Peyer's patch (tissue), 4 donors: ENCODE results near the gene LMNB1. TPM values are rescaled to one million over a fixed set of nuclear protein-coding genes. Genes with fewer than 3 reads are reported as not detected.

Experiments
- DNase-seq, 3 donors: peaks; one replicate each; pipeline ENCODE4 v3.0.0-alpha.2; 2017 to 2019
- H3K27ac ChIP-seq, 4 donors: fragments of 200-600 bp; sonication (generic); one replicate each; pipeline ENCODE4 v1.5.1; 2016 to 2019
- H3K27me3 ChIP-seq, 2 donors: fragments of 200-600 bp; sonication (generic); one replicate each; pipeline ENCODE4 v1.5.1; 2019
- H3K36me3 ChIP-seq, 3 donors: fragments of 200-600 bp; sonication (generic); one replicate each; pipeline ENCODE4 v1.5.1; 2016 to 2019
- H3K4me1 ChIP-seq, 4 donors: fragments of 200-600 bp; sonication (generic); one replicate each; pipeline ENCODE4 v1.5.1; 2016 to 2019
- H3K4me3 ChIP-seq, 4 donors: fragments of 200-600 bp; sonication (generic); 1 replicate in 3 of 4; 2 replicates in 1 of 4; pipeline ENCODE4 v1.5.1; 2016 to 2019; ENCODE audit warnings: mild to moderate bottlenecking in 1 of 4
- H3K9me3 ChIP-seq, 4 donors: fragments of 200-600 bp; sonication (generic); one replicate each; pipeline ENCODE4 v1.5.1; 2016 to 2019; ENCODE audit warnings: mild to moderate bottlenecking in 1 of 4
- POLR2A ChIP-seq, 2 donors: fragments of 450-650 bp; IDR thresholded peaks; one replicate each; pipeline ENCODE4 v1.5.1; 2017; ENCODE audit warnings: antibody characterized with exemption in 2 of 2, mild to moderate bottlenecking in 2 of 2, moderate library complexity in 2 of 2
- total RNA-seq, 4 donors: library from RNA; depleted of rRNA; stranded (reverse); fragments of >200 nt; gene quantifications; one replicate each; pipeline ENCODE4 v1.1.0, GENCODE V29; 2016
- TF ChIP-seq, protein P1 (sequence below), 6 experiments: fragments of 450-650 bp in 4 of 6; fragments of 200-600 bp in 2 of 6; sonication (generic) in 1 of 6; IDR thresholded peaks; one replicate each; pipeline ENCODE4 v1.5.1; 2017 to 2019; ENCODE audit warnings: antibody characterized with exemption in 6 of 6, mild to moderate bottlenecking in 3 of 6, moderate library complexity in 1 of 6

Gene LMNB1
- total RNA-seq, 4 donors from 2014 or later = 18.6 to 83.3 (median 23.1) TPM

DNA sequence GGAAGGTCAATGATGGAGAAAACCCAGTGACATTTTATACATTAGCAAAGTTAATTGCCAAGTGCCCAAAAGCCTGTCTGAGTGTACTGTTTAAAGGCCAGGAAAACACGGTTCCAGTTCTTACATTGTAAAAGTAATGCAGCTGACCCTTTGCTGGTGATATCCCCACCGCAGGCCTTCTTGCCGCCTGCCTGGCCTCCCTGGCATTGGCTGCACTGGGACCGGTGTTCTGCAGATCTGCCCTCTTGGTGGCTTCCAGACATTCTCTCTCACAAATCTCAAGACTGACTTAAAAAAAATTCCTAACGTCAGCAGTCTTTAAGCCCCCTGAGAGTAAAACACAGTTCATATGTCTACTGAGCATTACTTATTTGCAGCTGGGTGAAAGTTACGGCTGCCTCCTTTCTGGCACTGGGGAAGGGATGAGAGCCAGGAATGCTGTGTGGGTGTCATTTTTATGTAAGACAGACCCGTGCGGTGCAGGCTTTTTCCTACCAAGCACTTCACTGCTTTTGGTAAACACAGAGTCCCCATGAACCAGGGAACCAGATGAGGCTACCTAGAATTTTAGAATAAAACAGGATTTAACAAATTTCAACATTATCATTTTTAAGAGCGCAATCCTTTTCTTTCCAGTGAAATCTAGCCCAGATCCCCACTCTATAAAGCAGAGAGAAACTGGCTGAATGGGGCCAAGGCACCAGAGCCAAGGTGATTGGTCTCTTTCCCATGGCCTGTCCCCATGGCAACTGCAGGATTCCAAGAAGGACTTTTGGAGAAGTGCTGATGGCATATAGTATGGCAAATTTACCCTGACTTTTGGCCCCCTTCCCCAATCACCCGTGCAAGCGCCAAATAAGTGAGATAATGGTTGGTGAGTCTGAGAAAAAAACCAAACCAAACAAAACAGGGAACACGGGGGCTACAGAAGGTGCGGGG lies 80.8 kb downstream of the LMNB1 start:
- no peaks in the 10 kb centered on the region for H3K9me3 ChIP-seq
- no peak for DNase-seq
- peaks cover 0 to 1% (median 0%) of the 10 kb centered on the region in 4 donors for H3K4me1 ChIP-seq
- TF ChIP-seq, protein P1, sequence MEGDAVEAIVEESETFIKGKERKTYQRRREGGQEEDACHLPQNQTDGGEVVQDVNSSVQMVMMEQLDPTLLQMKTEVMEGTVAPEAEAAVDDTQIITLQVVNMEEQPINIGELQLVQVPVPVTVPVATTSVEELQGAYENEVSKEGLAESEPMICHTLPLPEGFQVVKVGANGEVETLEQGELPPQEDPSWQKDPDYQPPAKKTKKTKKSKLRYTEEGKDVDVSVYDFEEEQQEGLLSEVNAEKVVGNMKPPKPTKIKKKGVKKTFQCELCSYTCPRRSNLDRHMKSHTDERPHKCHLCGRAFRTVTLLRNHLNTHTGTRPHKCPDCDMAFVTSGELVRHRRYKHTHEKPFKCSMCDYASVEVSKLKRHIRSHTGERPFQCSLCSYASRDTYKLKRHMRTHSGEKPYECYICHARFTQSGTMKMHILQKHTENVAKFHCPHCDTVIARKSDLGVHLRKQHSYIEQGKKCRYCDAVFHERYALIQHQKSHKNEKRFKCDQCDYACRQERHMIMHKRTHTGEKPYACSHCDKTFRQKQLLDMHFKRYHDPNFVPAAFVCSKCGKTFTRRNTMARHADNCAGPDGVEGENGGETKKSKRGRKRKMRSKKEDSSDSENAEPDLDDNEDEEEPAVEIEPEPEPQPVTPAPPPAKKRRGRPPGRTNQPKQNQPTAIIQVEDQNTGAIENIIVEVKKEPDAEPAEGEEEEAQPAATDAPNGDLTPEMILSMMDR (IDR thresholded peaks at IDR 0.05) = no peak
- TF ChIP-seq POLR2A (IDR thresholded peaks at IDR 0.05) = no peak
- no peak overlapping the region for H3K27ac ChIP-seq
- no peaks in the 10 kb centered on the region for H3K27me3 ChIP-seq
- H3K4me3 ChIP-seq = no peak overlapping the region
- H3K36me3 ChIP-seq = no peaks in the 10 kb centered on the region

DNA sequence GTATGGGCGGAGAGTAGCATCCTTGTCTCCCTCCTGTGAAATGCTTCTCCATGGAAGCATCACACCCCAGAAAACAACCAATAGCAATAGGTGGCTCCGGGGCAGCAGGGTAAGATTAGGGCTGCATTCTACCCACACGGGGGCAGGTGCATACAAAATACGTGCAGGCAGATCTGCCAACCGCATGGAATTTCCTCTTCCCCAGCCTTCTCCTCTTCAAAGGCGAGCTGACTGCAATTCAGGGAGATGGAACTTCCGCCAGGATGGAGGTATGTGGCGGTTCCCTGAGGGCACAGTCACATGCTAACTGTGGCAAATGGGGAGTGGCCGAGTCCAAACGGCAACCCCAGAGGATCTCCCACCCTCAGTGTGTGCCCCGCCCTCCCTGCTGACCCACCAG lies 81.5 kb downstream of the LMNB1 start:
- no peaks in the 10 kb centered on the region for H3K36me3 ChIP-seq
- no peak for DNase-seq
- TF ChIP-seq POLR2A (IDR thresholded peaks at IDR 0.05) = no peak
- TF ChIP-seq, protein P1 (IDR thresholded peaks at IDR 0.05) = no peak
- H3K9me3 ChIP-seq = no peaks in the 10 kb centered on the region
- no peak overlapping the region for H3K4me3 ChIP-seq
- H3K27ac ChIP-seq = no peak overlapping the region
- H3K4me1 ChIP-seq = no peaks in the 10 kb centered on the region
- no peaks in the 10 kb centered on the region for H3K27me3 ChIP-seq

GRCh38 chr5:126863402-126863801 lies 86.5 kb downstream of the LMNB1 start:
- H3K27me3 ChIP-seq = no peaks in the 10 kb centered on the region
- H3K27ac ChIP-seq = no peak overlapping the region
- TF ChIP-seq, protein P1 (IDR thresholded peaks at IDR 0.05) = no peak
- TF ChIP-seq POLR2A (IDR thresholded peaks at IDR 0.05) = no peak
- H3K9me3 ChIP-seq = no peaks in the 10 kb centered on the region
- no peaks in the 10 kb centered on the region for H3K4me1 ChIP-seq
- DNase-seq = no peak
- H3K4me3 ChIP-seq = no peak overlapping the region
- H3K36me3 ChIP-seq = no peaks in the 10 kb centered on the region

DNA sequence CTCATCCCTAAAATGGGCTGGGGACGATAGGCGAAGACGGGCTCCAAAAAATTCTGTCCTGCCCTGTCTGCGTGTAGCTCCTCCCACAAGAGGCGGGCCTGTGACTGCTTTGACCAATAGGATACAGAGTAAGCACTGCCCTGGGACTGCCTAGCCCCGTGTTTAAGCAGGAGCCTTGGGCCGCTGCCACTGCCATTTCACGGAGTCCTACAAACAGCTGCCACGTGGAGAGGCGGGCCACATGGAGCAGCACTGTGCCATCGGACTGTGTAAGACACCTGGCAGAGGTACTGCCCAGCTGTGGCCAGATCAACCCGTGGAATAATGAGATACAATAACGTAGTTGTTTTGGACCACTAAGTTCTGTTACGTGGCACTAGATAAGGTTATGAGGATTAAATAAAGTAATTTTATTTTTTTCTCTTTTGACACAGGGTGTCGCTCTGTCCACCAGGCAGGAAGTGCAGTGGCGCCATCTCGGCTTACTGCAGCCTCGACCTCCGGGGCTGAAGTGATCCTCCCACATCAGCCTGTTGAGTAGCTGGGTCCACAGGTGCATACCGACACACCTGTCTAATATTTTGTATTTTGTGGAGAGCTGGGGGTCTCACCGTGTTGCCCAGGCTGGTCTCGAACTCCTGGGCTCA lies 87.2 kb downstream of the LMNB1 start:
- TF ChIP-seq POLR2A (IDR thresholded peaks at IDR 0.05) = no peak
- H3K27me3 ChIP-seq = no peaks in the 10 kb centered on the region
- no peak overlapping the region for H3K27ac ChIP-seq
- no peaks in the 10 kb centered on the region for H3K36me3 ChIP-seq
- no peak overlapping the region for H3K4me3 ChIP-seq
- no peaks in the 10 kb centered on the region for H3K4me1 ChIP-seq
- DNase-seq = no peak
- no peaks in the 10 kb centered on the region for H3K9me3 ChIP-seq

- Histone ChIP-seq H3K27me3 (no peaks in the 10 kb centered on the region), H3K4me3 (no peak overlapping the region), H3K4me1 (no peaks in the 10 kb centered on the region), H3K9me3 (no peaks in the 10 kb centered on the region), H3K36me3 (no peaks in the 10 kb centered on the region), H3K27ac (no peak overlapping the region)
- DNase-seq = no peak
- no peak for TF ChIP-seq POLR2A (IDR thresholded peaks at IDR 0.05)
- TF ChIP-seq, protein P1 (IDR thresholded peaks at IDR 0.05) = no peak
Observed at GRCh38 chr5:126865299-126865698, 88.4 kb downstream of the LMNB1 start.
